Measurements from ENCODE around the gene BAZ1B.

- TF ChIP-seq, protein P1, sequence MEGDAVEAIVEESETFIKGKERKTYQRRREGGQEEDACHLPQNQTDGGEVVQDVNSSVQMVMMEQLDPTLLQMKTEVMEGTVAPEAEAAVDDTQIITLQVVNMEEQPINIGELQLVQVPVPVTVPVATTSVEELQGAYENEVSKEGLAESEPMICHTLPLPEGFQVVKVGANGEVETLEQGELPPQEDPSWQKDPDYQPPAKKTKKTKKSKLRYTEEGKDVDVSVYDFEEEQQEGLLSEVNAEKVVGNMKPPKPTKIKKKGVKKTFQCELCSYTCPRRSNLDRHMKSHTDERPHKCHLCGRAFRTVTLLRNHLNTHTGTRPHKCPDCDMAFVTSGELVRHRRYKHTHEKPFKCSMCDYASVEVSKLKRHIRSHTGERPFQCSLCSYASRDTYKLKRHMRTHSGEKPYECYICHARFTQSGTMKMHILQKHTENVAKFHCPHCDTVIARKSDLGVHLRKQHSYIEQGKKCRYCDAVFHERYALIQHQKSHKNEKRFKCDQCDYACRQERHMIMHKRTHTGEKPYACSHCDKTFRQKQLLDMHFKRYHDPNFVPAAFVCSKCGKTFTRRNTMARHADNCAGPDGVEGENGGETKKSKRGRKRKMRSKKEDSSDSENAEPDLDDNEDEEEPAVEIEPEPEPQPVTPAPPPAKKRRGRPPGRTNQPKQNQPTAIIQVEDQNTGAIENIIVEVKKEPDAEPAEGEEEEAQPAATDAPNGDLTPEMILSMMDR (IDR thresholded peaks at IDR 0.05), result no peak
- TF ChIP-seq POLR2A (IDR thresholded peaks at IDR 0.05), result no peak
Observed at GRCh38 chr7:73482746-73483145, 39.3 kb downstream of the BAZ1B start.

All from esophagus squamous epithelium (tissue), 4 donors.